Uterus (tissue), 2 donors: ENCODE data around the gene DIO3.

ENCODE experiments used
- CTCF ChIP-seq, 4 experiments: fragments of 200-600 bp in 2 of 4; fragments of 450-650 bp in 2 of 4; sonication (generic) in 2 of 4; IDR thresholded peaks; one replicate each; pipeline ENCODE4 v1.5.1; 2016 to 2019; ENCODE audit warnings: antibody characterized with exemption in 4 of 4, mild to moderate bottlenecking in 2 of 4, moderate library complexity in 1 of 4
- POLR2A ChIP-seq, 2 donors: fragments of 450-650 bp; IDR thresholded peaks; one replicate each; pipeline ENCODE4 v1.6.1; 2016; ENCODE audit warnings: antibody characterized with exemption in 2 of 2, mild to moderate bottlenecking in 1 of 2, moderate library complexity in 1 of 2

GRCh38 chr14:101558739-101559240 lies 2.5 kb upstream of the DIO3 start:
- TF ChIP-seq CTCF (IDR thresholded peaks at IDR 0.05) (no peak), POLR2A (IDR thresholded peaks at IDR 0.05) (no peak)
